Measurements from ENCODE around the gene USP10.

USP10 gene

DNA sequence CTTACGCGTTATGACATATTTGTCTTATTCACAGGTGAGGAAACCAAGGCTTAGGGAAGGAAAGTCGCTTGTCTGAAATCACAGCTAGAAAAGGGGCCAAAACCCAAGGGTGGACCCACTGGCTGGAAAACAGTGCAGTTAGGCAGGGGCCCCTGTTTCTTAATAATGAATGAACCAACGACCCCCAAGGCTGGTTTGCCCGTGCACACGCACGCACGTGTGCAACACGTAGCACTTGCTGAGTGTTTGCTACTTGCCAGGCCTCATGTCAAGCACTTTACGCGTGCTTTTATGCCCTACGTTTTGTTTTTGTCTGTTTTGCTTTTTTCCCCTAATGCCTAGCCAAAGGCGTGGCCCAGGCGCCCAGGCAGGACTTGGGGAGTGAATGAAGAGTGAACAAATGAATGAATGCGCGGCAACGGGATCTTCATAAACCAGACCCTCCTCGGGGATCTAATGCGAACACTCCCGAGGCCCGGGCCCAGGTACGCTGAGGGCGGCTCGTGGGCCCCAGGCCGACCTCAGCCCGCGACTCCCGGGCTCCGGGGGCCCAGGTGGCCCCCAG lies 571 bp upstream of the USP10 start:
- no peak for DNase-seq (ENCODE audit: low spot score)

DNA sequence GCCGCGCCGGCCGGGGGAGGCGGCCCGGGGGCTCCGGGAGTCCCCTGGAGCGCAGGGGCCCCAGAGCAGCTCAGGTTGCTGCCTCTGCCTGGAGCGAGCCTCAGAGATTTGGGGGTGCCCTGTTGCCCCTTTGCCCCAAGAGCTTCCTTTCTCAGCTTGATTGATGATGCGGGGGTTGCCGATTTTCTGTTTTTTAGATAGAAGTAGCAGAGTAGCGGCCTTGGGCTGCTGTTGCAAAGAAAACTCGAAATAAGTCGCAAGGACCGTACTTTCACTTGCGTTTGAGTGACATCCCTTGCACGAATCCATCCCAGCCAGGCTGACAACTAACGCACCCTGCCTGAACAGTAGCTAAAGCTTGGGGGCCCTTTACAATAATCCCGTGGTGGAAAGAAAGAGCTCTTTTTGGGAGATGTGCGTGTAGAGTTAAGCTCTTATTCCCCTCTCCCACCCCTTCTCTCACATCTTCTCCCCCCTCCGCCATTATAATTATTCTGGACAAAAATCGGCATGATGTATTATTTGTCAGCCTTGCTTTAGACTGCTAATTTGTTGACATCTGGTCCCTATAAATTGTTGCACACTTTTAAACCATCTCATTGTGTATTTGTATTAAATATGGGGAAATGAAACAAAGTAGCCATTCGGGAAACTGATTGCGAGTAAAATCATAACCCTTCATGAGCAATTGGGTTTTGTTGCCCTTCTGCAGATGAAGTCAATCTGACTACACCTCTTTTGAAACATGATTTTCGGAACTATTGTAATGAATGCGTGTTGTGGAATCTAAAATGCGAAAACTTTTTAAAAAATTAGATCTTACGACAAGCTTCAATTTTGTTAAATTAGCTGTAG lies 873 bp downstream of the USP10 start:
- peak; percentile 29 for DNase-seq (ENCODE audit: low spot score)

DNA sequence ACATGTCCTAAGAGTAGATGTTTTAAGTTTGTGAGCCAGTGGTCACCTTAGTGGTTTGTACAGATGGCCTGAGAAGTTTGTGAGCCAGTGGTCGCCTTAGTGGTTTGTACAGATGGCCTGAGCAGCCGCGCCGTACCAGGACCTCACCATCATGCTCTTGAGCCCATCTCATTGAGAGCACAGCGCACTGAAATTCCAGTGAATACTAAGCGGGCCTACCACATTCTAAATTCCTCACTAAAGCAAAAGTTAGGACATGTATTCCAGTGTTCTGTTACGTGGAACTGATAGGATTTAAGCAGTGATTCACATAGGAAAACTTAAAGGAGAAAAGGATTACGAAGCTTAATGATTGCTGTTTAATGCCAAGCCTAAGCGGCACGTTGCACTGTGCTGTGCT lies 3.9 kb downstream of the USP10 start:
- no peak for DNase-seq (ENCODE audit: low spot score)

DNA sequence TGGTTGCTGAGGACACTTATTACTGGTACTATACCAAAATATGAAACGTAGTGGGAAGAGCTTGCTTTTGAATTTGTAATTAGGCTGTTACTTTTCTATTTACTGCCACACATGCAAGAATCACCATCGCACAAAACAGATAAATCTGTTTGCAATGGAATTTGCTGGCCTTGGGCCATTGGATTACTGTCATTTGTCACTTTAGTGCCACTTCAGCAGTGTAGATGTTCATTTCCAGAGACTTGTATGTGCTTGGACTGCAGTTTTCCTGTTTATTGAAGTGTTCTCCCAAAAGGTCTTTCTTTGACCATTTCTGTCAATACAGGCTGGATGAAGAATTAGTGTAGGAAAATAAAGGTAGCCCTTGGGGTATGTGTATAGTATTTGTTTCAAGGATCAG lies 4.5 kb downstream of the USP10 start:
- no peak for DNase-seq (ENCODE audit: low spot score)

DNA sequence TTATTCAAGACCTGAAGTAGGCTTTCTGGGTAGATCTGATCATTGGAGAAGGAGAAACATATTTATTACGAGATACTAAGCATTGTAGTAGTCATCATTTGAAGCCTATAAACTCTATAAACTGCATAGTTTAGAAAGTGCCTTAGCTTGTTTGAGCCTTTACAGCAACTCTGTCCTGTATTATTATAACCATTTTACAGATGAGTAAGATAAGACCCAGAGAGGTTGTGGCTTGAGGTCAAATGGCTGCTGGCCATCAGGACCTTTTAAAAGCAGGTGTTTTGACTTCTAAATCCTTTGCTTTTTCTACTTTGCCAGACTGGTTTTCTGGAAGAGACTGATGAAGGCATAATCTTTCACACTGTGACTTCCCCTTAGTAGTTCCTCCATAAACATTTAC lies 7.1 kb downstream of the USP10 start:
- no peak for DNase-seq (ENCODE audit: low spot score)

DNA sequence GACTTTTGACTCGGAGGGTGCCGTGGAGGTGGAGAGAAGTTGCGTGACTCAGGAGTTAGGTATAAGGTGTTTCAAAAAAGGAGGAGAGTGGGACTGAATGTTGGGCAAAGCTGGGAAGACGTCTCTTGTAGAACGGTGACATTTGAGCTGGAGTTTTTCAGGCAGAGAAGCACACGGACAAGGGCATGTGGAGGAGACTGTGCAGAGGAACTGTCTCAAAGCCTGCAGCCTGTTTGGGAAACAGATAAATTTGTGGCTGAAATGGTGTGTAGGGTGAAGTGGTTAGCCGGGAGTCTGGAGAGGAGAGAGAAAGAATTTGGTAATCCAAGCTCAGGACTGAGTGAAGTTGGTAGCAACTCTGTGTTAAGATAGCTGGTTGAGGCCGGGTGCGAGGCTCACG lies 9.8 kb downstream of the USP10 start:
- no peak for DNase-seq (ENCODE audit: low spot score)

DNA sequence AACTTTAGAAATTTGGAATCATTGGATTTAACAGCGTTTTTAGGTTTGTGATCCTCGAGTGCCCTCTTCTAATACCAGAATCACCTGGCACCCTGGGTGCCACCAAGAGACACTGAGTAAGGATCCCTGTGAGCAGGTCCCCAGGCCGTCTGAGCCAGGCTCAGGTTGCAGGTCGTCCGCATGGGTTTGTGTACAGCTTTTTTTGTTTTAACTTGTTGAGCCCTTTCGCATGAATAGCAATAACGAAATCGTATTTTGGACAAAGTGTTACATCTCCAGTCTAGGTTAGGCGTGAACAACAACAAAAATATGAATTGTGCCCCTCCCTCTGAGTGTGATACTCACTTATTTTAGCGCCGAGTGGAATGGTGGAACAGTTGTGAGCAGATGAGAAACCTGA lies 10.9 kb downstream of the USP10 start:
- DNase-seq (ENCODE audit: low spot score) = no peak

DNA sequence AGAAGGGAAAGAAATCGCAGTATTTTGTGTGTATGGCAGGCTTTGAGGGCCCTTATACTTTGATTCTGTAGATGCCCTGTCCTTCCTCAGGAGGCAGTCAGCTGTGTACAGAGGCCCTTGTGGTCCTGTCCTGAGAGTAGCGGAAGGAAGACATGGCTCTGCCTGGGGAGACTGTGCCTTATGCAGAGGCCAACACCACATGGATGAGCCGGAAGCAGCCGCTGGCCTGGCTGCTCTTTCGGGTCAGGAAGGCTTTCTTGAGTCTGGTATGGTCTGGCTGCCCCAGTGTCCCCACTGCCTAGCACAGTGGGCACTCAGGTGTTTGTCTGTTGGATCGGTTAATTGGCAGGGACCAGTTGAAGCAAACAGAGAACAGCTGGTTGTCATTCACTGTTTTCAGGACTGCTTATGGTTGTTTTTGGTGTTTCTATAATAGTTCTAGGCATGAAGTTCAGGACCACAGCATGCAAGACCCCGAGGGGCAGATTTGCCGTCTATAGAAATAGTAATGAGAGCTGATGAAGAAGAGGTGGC lies 12.4 kb downstream of the USP10 start:
- DNase-seq (ENCODE audit: low spot score) = no peak

DNA sequence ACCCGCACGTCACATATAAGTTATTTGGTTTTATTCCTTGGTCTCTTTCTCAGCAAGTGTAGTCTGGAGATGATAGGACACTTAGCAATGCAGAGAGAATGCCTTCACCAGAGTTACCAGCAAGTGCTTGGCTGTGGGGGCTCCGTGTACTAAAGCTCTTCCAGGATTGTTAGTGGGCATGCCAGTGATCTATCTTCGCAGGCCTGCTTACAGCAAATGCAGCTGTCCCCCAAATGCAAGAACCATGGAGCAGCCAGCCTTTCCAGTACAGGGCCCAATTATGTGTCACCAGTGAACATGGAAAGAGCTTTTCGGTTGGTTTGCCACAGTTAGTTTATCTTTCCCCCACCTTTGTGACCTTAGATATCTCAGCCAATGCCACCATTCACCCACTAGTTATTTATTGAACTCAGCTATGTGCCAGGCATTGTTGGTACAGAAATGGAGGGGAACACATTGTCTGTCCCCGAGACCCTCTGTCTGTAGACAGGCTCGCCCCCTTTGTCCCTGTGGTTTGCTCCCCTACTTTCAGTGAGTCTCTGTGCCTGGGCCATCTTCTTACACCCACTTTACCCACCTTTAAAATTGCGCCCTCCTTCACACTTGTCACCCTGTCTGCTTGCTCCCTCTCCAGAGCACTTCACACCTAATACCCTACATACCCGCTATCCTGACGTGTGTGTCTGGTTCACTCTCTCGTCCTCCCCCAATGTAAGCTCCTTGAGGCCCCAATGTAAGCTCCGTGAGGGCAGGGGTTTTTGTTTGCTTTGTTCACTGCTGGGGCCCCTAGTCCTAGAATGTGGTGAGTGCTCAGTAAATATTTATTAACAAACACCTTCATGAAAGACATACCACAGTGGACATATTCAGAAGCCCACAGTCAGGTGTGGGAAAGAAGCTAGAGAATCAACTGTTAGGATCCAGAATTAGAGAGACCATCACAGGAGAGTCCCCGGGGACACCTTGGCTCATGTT lies 13.3 kb downstream of the USP10 start:
- no peak for DNase-seq (ENCODE audit: low spot score)

DNA sequence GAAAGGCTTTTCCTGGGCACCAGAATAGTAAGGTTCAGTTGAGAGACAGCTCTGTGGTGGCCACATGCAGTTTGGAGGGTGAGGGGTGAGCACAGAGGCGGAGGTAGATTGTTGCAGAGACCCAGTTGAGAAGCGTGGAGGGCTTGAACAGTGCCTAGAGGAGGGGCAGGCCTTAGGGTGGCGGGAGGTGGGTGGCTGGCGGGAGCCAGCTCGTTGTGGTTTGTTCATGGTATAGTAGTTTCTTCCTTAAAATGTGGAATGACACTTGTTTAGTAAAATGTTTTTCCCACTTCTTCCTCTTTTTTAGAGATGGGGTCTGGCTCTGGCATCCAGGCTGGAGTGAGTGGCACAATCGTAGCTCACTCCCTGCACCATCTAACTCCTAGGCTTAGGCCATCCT lies 14.2 kb downstream of the USP10 start:
- DNase-seq (ENCODE audit: low spot score) = no peak

DNA sequence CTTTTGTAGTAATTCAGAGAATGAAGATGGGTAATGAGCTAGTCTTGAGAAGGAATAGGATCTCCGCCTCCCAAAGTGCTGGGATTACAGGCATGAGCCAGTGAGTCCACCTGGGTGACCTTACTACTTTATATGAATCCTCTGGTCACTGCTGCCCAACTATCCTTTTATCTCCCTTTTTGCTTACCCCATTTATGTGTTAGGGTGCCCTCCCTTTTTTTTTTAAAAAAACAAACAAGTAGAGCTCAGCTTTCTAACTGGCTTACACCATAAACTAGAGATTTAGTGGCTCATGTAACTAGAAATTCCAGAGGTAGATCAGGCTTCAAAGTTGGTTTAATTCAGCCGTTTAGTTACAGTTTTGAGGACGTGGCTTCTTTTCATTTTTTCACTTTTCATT lies 15.6 kb downstream of the USP10 start:
- no peak for DNase-seq (ENCODE audit: low spot score)

DNA sequence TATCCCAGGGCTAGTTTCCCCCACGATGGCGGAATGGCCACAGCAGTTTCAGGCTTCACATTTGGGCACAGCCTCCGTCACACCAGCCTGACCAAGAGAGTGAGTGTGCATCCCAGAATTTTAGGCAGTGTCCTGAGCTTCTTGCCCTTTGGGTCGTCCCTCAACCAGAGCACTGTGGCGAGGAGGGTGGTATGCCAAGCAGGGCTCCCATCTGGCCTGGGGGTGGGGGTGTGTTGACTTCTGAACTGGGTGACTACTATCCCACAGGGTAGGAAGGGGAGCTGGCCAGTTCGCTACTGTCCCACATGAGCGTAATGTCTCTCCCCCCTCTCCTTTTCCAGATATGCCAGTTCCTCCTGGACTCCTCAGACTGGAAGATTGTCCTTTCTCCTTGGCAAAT lies 16.1 kb downstream of the USP10 start:
- DNase-seq (ENCODE audit: low spot score) = no peak

DNA sequence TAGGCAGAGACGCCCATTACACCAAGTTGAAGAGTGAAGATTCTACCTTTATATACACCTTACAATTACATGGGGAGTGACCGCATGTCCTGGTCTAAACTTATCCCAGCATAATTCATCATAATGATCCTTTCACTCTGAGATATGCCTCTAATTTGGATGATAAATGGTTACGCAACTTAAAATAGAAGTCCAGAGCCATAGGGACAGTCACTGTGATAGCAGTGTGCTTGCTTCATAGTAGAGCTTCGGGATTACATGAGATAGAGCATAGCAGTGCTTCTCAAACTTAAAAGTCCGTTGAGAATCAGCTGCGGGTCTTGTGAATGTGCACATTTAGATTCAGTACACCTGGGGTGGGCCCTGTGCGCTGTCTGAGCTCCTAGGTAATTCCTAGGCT lies 16.9 kb downstream of the USP10 start:
- DNase-seq (ENCODE audit: low spot score) = no peak

DNA sequence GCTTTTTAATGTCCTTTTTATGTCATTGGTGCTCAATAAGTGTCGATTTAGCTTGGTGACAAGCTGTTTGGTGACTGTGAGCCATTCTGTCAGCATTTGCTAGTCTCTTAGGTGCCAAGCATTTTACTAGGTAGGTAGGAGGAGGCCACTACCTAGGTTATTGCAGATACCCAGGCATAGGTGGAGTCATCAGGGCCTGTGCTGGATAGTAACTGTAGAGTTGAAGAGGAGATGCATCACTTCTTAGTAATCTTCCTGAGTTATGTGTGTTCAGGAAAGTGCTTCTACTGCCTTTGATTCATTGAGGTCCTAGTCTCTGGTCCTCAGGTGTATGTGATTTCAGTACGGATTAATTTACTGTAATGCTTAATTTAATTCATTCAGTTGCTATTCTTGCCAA lies 17.7 kb downstream of the USP10 start:
- no peak for DNase-seq (ENCODE audit: low spot score)

DNA sequence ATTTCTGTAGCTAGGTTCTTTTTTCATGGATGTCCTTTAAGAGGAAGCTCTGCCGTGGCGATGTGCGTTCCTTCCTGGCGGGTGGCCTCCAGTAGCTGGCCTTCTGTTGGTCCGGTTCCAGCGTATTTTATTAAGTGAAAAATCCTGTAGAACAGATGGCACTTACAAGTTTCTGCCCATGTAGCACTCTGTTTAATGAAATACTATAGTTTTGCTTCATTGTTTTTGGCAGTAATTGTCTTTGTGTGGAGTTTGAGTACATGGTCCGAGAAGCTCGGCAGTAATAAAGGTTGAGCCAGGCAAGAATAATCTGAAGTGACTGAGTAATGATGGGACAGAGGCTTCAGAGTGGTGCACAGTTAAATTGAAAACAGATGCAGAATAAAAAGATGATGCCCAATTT lies 20.4 kb downstream of the USP10 start:
- no peak for DNase-seq (ENCODE audit: low spot score)

DNA sequence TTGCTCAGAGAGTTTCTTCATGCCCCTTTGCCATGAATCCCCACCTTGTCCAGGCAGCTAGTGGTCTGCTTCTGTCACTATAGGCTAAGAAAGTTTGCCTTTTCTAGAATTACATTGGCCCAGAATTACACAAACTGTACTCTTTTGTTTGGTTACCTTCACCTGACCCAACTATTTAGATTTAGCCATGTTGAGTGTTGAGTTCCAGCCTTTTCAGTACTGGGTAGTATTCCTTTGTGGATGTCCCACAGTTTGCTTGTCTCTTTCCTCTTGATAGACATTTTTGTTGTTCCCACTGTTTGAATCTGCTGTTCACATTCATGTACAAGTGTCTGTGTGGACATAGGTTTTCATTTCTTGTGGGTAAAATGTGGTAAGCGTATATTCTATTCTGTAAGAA lies 22.3 kb downstream of the USP10 start:
- DNase-seq (ENCODE audit: low spot score) = no peak

DNA sequence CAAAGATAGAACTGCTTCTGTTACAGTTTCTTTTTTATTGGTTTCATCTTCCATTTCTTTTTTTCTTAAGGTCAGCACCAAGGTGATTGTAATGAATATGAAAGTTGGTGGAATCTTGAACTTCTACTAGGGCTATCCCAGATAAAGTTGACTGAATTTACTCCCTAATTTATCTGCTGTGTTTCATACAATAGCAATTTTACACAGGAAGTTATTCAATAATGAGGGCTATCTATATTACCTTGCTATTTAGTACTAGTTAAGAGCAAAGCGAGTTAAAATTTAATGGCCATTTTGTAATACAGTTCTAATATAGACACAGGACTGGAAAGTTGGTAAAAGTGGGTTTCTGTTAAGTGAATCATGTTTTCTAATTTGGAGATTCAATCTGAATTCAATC lies 24.1 kb downstream of the USP10 start:
- no peak for DNase-seq (ENCODE audit: low spot score)

DNA sequence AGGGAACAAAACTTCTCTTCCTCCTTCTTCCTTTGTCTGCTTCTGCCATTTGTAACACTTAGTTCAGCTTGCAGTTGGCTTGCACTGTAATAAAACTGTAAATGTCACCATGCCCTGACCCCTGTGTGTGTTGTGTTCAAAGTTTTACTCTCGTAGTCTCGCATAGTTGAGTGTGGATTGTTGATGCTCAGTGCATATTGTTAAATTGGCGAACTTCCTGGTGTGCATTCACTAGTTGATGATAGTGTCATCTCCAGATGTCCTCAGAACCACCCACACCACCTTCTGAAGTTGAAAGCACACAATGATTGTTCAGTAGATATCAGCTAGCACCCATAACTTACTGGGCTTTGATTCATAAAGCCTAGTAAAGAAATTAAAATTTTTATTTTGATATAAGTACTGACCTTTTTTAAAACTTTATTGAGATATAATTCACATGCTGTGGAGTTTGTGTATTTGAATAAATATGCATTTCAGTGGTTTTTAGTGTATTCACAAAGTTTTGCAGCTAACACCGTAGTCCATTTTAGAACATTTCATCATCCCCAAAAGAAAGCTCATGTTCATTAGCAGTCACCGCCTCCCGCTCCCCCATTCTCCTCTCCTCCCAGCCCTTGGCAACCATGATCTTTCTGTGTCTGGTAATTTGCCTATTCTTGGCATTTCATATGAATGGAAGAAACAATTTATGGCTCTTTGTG lies 25.0 kb downstream of the USP10 start:
- DNase-seq (ENCODE audit: low spot score) = no peak

DNA sequence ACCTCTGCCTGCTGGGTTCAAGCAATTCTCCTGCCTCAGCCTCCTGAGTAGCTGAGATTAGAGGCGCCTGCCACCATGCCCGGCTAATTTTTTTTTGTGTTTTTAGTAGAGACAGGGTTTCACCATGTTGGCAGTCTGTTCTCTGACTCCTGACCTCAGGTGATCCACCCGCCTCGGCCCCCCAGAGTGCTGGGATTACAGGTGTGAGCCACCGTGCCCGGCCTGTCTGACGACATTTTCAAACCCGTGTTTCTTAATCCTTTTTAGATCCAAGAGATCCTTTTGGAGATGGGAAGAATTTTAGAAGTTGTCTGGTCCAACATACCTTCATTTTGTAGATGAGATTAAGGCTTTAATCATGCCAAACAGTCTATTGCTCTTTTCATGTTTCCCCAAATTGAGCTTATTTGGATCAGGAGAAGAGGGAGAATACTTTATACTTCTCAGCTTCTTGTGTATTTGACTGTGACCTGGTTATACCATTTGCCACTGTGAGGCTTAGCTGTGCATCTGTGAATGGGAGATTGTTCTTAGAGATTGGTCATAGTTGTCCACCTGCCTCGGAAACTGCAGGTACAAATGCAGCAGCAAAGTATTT lies 25.8 kb downstream of the USP10 start:
- no peak for DNase-seq (ENCODE audit: low spot score)

DNA sequence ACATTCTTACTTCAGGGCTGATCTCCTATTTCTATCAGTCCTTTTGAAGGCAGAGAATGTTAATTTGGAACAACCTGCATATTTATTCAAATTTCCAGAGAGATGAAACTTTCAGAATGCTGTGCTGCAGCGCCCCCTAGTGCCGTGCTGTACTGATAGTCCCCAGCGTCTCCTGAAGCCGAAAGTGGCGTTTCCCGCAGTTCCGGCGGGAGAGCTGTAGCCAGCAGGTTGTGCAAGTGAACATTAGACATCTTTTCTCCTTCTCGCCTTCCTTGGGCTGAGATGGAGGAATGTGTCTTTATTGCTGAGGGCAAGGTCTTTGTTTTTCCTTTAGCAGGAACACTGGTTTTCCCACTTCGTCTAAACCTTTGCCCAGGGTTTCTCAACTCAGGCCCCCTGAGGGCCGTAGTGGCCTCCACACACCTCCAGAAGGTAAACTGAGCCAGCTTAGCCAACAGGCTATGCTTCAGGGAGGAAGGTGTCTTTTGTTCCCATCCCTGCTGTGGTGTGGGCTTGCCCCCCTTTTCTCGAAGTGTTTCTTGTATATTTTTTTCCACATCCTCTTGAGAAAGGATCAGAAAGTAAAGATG lies 26.4 kb downstream of the USP10 start:
- DNase-seq (ENCODE audit: low spot score) = peak; percentile 87

All from hematopoietic multipotent progenitor cell treated with erythropoietin and hydrocortisone succinate and interleukin-3 and kit ligand, for 15 days (in vitro differentiated cells).